Upper lobe of right lung (tissue), 1 donor: ENCODE results near the gene GMDS. TPM values are rescaled to one million over a fixed set of nuclear protein-coding genes. Genes with fewer than 3 reads are reported as not detected.

Source experiments
- ATAC-seq: fragments of 200-7000 bp; cut with Tn5 transposase; one replicate; pipeline ENCODE4 v1.9.1; 2020; ENCODE audit warnings: mild to moderate bottlenecking, moderate library complexity
- DNase-seq: peaks from one replicate; pipeline ENCODE4 v3.0.0-alpha.2; 2020
- H3K27ac ChIP-seq: fragments of 200-600 bp; one replicate; pipeline ENCODE4 v1.8.0; 2022
- H3K27me3 ChIP-seq: fragments of 200-600 bp; one replicate; pipeline ENCODE4 v1.8.0; 2022; ENCODE audit warnings: mild to moderate bottlenecking
- H3K36me3 ChIP-seq: fragments of 200-600 bp; one replicate; pipeline ENCODE4 v1.8.0; 2022
- H3K4me1 ChIP-seq: fragments of 200-600 bp; one replicate; pipeline ENCODE4 v1.8.0; 2022
- H3K4me3 ChIP-seq: fragments of 200-600 bp; one replicate; pipeline ENCODE4 v1.8.0; 2022; ENCODE audit warnings: mild to moderate bottlenecking
- H3K9me3 ChIP-seq: fragments of 200-600 bp; one replicate; pipeline ENCODE4 v1.8.0; 2022
- CTCF ChIP-seq: fragments of 200-600 bp; IDR thresholded peaks from one replicate; pipeline ENCODE4 v1.8.0; 2022; ENCODE audit warnings: antibody characterized with exemption
- intact Hi-C: fragments of 100-400 bp; cut with DNase I; formaldehyde crosslinking; loops from one replicate; pipeline ENCODE4 v1.11.0; 2022
- total RNA-seq: library from RNA; stranded (reverse); fragmentation: NEBNext Ultra II Directional; extraction: Animal tissue kit (Norgen Biotek cat#: 25700); gene quantifications from one replicate; pipeline ENCODE4 v1.2.1, GENCODE V29; 2021
- donor health status: DM: no; HTN: yes; CAD: no; lungs with severe emphysema.

The GMDS gene
- total RNA-seq, 1 donor from 2014 or later: 12.2 TPM

GRCh38 chr6:2185466-2185865 is 59.9 kb downstream of the GMDS start:
- Histone ChIP-seq H3K27me3 (no peaks in the 10 kb centered on the region), H3K4me1 (no peaks in the 10 kb centered on the region), H3K27ac (no peak overlapping the region), H3K9me3 (no peaks in the 10 kb centered on the region), H3K36me3 (no peaks in the 10 kb centered on the region), H3K4me3 (no peak overlapping the region)
- ATAC-seq: no peak
- TF ChIP-seq CTCF: no peak
- DNase-seq: no peak
- intact Hi-C loops: no loop called here

DNA sequence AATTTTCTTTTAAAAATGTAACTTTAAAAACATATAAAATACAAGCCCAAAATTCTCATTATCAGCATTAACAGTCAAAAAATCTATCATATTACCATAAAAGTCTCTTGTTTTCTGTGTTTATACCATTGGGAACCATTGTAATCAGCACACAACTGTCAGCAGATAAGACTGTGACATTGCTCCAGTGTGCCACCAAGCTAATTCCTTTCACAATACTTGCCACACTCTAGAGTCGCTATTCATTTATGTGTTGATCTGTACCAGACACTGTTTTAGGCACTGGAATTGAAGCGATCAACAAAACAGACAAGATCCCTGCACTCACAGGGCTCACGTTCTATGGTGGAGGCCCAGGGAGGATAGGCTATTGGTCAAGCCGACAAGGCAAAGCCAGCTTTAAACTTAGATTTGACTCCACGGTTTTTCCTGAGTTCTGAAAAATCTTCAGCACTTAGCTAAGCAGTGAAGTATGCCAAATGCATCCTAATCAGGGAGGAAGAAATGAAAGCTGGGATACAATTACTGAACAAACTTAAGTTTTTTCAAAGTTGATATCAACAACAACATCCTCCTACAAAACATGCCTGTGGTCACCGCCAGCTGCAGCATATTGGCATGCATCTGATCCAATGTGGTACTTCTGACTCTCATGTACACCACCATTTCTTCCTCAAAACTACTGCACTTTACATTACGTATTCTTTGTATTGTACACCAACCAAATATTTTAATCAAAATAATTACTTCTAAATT is 60.5 kb downstream of the GMDS start:
- no peak overlapping the region for H3K4me3 ChIP-seq
- TF ChIP-seq CTCF: no peak
- no peaks in the 10 kb centered on the region for H3K27me3 ChIP-seq
- intact Hi-C loops: no loop called here
- H3K36me3 ChIP-seq: no peaks in the 10 kb centered on the region
- DNase-seq (no peak), ATAC-seq (no peak)
- no peaks in the 10 kb centered on the region for H3K4me1 ChIP-seq
- no peak overlapping the region for H3K27ac ChIP-seq
- H3K9me3 ChIP-seq: no peaks in the 10 kb centered on the region

DNA sequence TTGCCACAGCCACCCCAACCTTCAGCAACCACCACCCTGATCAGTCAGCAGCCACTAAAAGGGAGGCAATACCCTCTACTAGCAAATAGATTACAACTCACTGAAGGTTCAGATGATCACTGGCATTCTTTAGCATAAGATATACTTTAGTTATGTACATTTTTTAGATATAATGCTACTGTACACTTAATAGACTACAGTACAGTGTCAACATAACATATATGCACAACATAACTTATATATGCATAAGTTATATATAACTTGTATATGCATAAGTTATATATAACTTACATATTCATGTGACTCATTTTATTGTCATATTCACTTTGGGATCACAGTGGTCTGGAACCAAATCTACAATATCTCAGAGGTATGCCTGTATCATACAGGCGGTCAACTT is 61.7 kb downstream of the GMDS start:
- Histone ChIP-seq H3K4me3 (no peak overlapping the region), H3K4me1 (no peaks in the 10 kb centered on the region), H3K36me3 (no peaks in the 10 kb centered on the region), H3K9me3 (no peaks in the 10 kb centered on the region), H3K27me3 (no peaks in the 10 kb centered on the region), H3K27ac (no peak overlapping the region)
- TF ChIP-seq CTCF: no peak
- DNase-seq: no peak
- no peak for ATAC-seq
- intact Hi-C loops: no loop called here

- H3K9me3 ChIP-seq: no peaks in the 10 kb centered on the region
- TF ChIP-seq CTCF: no peak
- intact Hi-C loops: no loop called here
- no peak for DNase-seq
- ATAC-seq: no peak
- H3K4me3 ChIP-seq: no peak overlapping the region
- H3K27me3 ChIP-seq: no peaks in the 10 kb centered on the region
- no peaks in the 10 kb centered on the region for H3K4me1 ChIP-seq
- no peak overlapping the region for H3K27ac ChIP-seq
- no peaks in the 10 kb centered on the region for H3K36me3 ChIP-seq
These were observed 62.2 kb downstream of the GMDS start for GRCh38 chr6:2183246-2183645.

GRCh38 chr6:2182251-2182650 is 63.2 kb downstream of the GMDS start:
- Histone ChIP-seq H3K27ac (no peak overlapping the region), H3K4me1 (no peaks in the 10 kb centered on the region), H3K36me3 (no peaks in the 10 kb centered on the region), H3K27me3 (no peaks in the 10 kb centered on the region), H3K9me3 (no peaks in the 10 kb centered on the region), H3K4me3 (no peak overlapping the region)
- no peak for DNase-seq
- no peak for TF ChIP-seq CTCF
- no peak for ATAC-seq
- intact Hi-C loops: no loop called here

GRCh38 chr6:2181567-2181966 is 63.8 kb downstream of the GMDS start:
- Histone ChIP-seq H3K27me3 (no peaks in the 10 kb centered on the region), H3K36me3 (no peaks in the 10 kb centered on the region), H3K27ac (no peak overlapping the region), H3K4me1 (no peaks in the 10 kb centered on the region), H3K4me3 (no peak overlapping the region), H3K9me3 (no peaks in the 10 kb centered on the region)
- no peak for TF ChIP-seq CTCF
- no peak for DNase-seq
- intact Hi-C loops: no loop called here
- no peak for ATAC-seq
